Measurements from ENCODE around the gene SCEL.
"Not testable (repeated sequence)": the region's sequence is repeated elsewhere in the genome, so short reads cannot be mapped to it uniquely, and the experiment has no call there.

Gene SCEL

DNA sequence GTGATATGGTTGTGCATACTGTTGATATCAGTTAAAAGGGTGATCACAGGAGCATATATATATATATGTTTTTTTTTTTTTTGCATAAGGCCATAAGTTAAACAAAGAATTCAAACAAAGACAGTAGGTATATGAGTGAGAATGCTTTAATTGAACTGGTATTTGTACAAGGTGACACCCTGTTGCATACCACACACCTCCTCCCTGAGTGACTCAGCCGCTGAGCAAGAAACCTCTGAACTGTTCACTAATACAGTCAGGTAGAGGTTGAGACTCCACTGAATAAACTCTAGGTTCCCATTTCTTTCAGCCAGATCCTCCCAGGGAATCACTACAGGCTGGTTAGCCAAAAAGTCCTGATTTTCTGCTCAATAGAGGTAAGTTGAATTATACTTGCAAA is at the start of gene SCEL:
Gene SCEL (plus strand): TSS at position 259 of the 400 bp plus-strand sequence. CDS start 20,170 bp downstream, outside the sequence.
- no peak for DNase-seq

GRCh38 chr13:77489566-77490337 is 45.8 kb upstream of the SCEL start:
- DNase-seq, result no peak

DNA sequence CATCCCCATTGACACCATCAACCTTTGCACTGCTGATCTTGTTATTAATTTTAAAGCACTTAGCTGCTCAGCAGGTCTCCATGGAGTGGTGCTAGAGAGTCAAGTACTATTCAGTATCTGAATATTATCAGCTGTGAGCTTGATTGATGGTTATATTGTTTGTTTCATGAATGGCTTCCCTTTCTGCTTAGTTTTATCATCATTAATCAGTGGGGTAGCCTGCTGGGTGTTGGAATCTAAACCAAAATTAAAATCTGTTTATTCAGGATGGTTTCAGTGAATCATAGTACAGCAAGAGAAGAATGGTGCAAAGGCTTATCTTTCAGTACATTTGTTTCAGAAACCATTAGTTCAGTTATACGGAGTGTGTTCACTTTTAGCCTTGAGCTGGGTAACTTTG is 42.5 kb upstream of the SCEL start:
- no peak for DNase-seq

DNA sequence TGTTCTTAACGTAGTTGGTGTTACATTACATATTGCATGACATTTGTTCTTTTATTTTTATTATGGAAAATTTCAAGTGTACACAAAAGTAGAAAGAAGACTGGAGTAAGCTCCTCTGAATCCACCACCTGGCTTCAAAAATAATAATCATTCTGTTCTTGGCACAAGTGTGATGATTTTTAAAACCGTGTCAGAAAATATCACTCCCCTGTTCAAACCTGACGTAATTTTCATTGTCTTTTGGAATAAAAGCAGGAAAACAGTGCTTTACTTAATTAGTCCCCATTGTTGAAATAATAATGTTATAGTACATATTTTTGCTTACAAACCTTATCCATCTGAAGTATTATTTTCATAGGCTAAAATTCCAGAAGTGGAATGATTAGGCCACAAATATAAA is 41.3 kb upstream of the SCEL start:
- no peak for DNase-seq

GRCh38 chr13:77497350-77497749 is 38.2 kb upstream of the SCEL start:
- no peak for DNase-seq

- DNase-seq, result no peak
Observed at GRCh38 chr13:77497835-77498234, 37.7 kb upstream of the SCEL start.

DNA sequence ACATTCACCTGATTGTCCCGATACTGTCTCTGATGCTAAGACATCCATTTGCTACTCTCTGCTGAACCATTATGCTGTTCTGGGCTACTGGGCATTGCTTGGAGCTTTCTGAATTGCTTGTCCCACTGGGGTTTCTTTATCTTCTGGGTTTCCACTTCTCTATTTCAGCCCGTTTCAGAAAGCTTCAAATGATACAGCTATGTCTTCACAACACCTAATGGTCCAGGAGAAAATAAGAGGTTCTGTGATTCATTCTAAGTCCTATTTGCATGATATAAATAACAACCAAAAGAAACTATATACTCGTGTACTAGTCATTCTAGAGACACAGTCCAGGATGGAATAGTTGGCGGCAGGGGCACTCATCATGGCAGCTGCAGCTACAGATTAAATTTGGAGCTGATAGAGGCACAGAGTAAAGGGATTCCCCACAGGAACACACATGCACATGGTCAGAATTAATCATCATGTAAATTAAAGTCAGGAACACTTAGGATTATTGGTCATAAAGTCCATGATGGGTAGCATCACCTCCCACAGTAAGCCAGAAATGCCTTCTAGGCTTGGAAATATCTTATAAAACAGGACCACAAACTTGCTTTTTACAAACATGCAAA is 33.3 kb upstream of the SCEL start:
- DNase-seq, result no peak

- DNase-seq, result no peak
Observed at GRCh38 chr13:77503398-77503797, 32.1 kb upstream of the SCEL start.

GRCh38 chr13:77506874-77507273 is 28.6 kb upstream of the SCEL start:
- DNase-seq, result no peak

DNA sequence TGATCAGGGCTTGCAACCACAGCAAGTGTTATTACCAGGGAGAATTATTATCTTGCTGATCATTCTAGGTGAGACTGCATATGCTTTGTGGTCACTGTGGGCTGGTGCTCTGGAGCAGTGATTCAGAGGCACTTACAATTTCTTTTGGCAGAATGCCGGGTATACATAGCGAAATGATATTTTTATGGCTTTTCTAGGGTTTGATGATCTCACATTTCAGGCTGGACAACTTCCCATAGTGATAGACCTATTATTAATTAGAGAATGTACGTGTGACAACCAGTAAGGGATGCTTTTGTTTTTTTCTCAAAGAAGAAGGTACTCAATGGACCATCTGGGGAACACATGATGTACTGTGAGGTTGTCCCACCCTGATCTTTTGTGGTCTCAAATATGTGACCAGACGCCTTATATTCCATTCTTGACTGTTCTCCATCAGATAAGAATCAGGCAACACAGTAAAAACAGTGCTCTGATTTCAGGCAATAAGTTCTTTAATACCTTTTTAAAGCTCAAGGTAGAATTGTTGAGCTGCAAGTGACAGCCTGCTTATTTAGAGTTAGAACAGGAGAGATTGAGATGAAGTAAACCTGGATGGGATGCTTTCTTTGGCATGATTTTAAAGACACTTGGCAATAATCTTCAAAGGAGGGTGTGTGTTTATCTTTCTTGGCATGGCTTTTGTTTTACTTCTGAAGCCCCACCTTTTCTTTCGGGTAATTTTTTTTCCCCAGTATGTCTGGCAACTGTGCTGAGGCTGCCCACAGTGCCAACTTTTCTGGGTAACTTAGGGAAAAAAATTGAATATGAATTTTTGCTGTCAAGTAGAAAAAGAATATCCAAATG is 27.4 kb upstream of the SCEL start:
- no peak for DNase-seq

GRCh38 chr13:77508959-77509620 is 26.4 kb upstream of the SCEL start:
- no peak for DNase-seq

GRCh38 chr13:77510156-77510555 is 25.4 kb upstream of the SCEL start:
- no peak for DNase-seq

DNA sequence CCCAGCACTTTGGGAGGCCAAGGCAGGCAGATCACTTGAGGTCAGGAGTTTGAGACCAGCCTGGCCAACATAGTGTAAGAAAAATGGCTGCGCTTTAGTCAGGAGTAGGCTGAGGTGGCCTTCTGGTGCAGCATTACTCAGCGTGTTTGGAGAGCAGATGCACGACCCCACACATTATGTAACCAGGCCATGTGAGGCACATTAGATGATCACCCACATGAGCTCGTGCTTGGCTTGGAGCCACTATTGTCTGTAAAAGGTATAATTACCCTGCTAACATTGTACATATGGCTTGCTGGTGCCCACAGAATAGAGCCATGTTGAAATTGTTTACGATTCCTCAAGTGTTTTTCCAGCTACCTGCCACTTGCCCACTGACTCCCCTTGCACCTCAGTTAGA is 24.0 kb upstream of the SCEL start:
- no peak for DNase-seq

- DNase-seq, result no peak
Observed at GRCh38 chr13:77513719-77514335, 21.7 kb upstream of the SCEL start.

GRCh38 chr13:77514336-77514726 is 21.2 kb upstream of the SCEL start:
- no peak for DNase-seq

DNA sequence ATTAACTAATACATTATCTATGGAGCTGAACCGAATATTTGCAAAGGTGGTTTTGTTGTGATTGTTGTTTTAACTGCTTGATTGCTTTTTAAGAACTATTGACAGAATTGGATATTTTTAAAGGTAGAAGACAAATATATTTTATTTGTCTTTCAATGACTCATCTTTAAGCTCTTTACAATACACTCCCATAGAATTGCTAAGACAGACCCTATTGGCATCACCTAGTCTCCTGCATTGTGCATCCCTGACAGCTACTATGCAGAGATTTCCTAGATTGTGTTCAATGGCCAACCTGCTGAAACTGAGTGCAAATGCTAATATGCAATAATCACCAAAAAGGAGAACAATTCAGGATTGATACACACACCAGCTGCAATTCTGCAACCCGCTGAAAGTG is 19.7 kb upstream of the SCEL start:
- DNase-seq, result no peak

DNA sequence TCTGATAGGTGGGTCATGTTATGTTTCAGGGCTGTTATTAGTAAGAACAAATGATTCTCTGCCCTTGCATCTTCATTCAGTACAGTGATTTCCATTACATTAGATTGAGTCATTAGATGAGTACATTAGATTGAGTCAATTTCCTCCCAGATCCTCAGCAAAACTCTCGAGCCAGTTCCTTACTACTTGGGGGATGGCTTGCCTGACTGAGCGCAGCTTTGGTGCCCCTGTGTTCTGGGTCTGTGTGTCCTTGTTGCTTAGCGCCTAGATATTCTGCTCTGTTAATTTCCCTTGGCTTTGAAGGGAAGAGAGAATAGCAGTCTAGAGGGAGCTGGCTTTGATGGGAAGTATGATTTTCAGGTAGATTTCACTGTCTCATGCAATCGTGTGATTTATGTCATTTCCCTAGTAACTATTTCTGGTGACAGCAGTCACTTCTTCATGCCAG is 19.1 kb upstream of the SCEL start:
- no peak for DNase-seq

DNA sequence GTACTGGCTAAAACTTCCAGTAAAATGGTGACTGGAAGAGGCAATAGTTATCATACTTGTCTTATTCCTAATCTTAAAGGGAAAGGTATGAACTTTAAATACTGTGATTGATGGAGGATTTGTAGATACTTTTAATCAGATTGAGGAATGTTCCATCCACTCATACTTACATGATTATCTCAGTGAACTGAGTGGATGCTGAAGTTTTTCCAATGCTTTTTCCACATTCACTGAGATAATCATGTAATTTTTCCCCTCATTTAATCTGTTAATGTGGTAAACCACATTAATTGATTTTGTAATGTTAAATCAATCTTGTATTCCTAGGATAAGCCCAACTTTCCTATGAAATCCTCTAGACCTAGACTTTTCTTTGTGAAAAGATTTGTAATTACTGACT is 17.2 kb upstream of the SCEL start:
- no peak for DNase-seq

DNA sequence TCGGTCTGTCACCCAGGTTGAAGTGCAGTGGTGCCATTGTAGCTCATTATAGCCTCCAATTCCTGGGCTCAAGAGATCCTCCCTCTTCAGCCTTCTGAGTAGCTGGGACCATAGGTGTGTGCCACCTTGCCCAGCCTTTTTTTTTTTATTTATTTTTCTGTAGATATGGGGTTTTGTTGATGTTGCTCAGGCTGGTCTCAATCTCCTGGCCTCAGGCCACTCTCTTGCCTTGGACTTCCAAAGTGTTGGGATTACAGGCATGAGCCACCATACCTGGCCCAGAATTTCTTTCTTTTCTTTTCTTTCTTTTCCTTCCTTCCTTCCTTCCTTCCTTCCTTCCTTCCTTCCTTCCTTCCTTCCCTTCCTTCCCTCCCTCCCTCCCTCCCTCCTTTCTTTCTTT is 16.1 kb upstream of the SCEL start:
- not testable (repeated sequence) for DNase-seq

DNA sequence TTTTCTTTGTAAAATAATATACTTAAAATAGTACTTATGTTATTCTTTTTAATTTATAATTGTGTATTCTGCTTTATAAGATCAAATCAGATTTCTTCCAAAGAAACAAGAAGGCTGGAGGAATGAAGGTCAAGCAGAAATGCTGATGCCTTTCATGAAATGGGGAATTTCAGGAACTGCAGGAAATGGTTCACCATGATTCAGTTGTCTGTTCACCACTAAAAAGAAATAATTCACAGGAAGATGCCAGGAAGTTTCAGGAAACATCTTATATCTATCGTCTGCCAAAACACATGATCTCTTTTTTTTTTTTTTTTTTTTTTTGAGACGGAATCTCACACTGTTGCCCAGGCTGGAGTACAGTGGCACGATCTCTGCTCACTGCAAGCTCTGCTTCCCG is 15.7 kb upstream of the SCEL start:
- DNase-seq, result no peak

DNA sequence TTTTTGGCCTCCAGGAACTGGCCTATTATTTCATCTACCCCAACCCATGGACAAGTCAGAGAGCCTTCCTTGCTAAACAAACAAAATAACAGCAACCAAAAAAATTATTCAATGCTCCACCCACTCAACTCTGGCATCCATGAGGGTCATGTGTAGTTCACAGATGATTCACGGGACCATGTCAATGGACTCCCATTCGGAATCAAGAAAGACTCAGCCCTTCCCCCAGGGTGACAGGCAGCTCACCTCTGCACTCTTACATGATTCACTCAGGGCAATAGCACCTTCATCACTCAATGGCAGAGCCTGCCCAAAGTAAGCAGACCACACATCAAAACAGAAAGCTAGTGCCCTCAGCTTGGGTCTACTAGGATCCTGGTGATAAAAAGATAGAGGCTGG is 14.3 kb upstream of the SCEL start:
- no peak for DNase-seq

GRCh38 chr13:77521595-77522367 is 13.7 kb upstream of the SCEL start:
- no peak for DNase-seq

Data from CD4-positive, alpha-beta T cell treated with Interleukin-12 subunit alpha and Interleukin-12 subunit beta, for 1 hour (primary cell).